Heart left ventricle (tissue), 16 donors: ENCODE results near the gene USP13. TPM values are rescaled to one million over a fixed set of nuclear protein-coding genes. Genes with fewer than 3 reads are reported as not detected.
"Not testable (repeated sequence)": the region's sequence is repeated elsewhere in the genome, so short reads cannot be mapped to it uniquely, and the experiment has no call there.

ENCODE experiments used
- ATAC-seq, 4 donors: fragments of 200-7000 bp; cut with Tn5 transposase; one replicate each; pipeline ENCODE4 v1.9.1; 2020 to 2022; ENCODE audit warnings: moderate library complexity in 4 of 4, mild to moderate bottlenecking in 3 of 4, moderate number of reproducible peaks in 1 of 4
- DNase-seq, 5 donors: peaks; one replicate each; pipeline ENCODE4 v3.0.0-alpha.2; 2020
- H3K27ac ChIP-seq, 12 donors: fragments of 200-600 bp; sonication (generic) in 4 of 12; one replicate each; pipeline versions ENCODE4 v1.5.0 to v1.8.0; 2016 to 2022; ENCODE audit warnings: mild to moderate bottlenecking in 2 of 12
- H3K27me3 ChIP-seq, 9 donors: fragments of 200-600 bp; sonication (generic) in 2 of 9; one replicate each; pipeline versions ENCODE4 v1.5.1 to v1.8.0; 2016 to 2022; ENCODE audit warnings: mild to moderate bottlenecking in 3 of 9
- H3K36me3 ChIP-seq, 9 donors: fragments of 200-600 bp; sonication (generic) in 2 of 9; one replicate each; pipeline versions ENCODE4 v1.5.0 to v1.8.0; 2018 to 2022; ENCODE audit warnings: mild to moderate bottlenecking in 2 of 9
- H3K4me1 ChIP-seq, 12 donors: fragments of 200-600 bp; sonication (generic) in 4 of 12; one replicate each; pipeline versions ENCODE4 v1.5.0 to v1.8.0; 2016 to 2022; ENCODE audit warnings: mild to moderate bottlenecking in 3 of 12
- H3K4me3 ChIP-seq, 12 donors: fragments of 200-600 bp; sonication (generic) in 4 of 12; one replicate each; pipeline versions ENCODE4 v1.5.0 to v1.8.0; 2017 to 2022; ENCODE audit warnings: mild to moderate bottlenecking in 9 of 12, moderate library complexity in 4 of 12
- H3K9me3 ChIP-seq, 12 donors: fragments of 200-600 bp; sonication (generic) in 4 of 12; one replicate each; pipeline versions ENCODE4 v1.5.0 to v1.8.0; 2016 to 2022; ENCODE audit warnings: mild to moderate bottlenecking in 1 of 12
- CTCF ChIP-seq, 12 donors: fragments of 200-600 bp; sonication (generic) in 4 of 12; IDR thresholded peaks; one replicate each; pipeline versions ENCODE4 v1.5.0 to v1.8.0; 2018 to 2022; ENCODE audit warnings: antibody characterized with exemption in 12 of 12, mild to moderate bottlenecking in 5 of 12
- POLR2A ChIP-seq, 2 donors: fragments of 450-650 bp; IDR thresholded peaks; one replicate each; pipeline ENCODE4 v1.6.1; 2017; ENCODE audit warnings: antibody characterized with exemption in 2 of 2, mild to moderate bottlenecking in 2 of 2, moderate library complexity in 2 of 2
- WGBS, 4 donors: extraction: QIAGEN DNeasy Blood & Tissue Kit in 2 of 4; methylation state at CpG; one replicate each; pipeline versions ENCODE4 v1.1.5 to v1.1.7; 2013 to 2018; 5-methylcytosine and 5-hydroxymethylcytosine counted together
- intact Hi-C, 10 donors: fragments of 100-400 bp; cut with DNase I; formaldehyde crosslinking; loops; one replicate each; pipeline versions ENCODE4 v1.11.1 to v1.14.2; 2022
- polyA plus RNA-seq, 2 donors: library from polyadenylated mRNA; stranded (reverse); fragments of 200-250 nt; gene quantifications; one replicate each; pipeline ENCODE4 v1.2.3, GENCODE V29; 2013
- total RNA-seq, 9 donors: library from RNA; depleted of rRNA in 2 of 9; stranded (reverse); fragments of >200 nt in 2 of 9; fragmentation: NEBNext Ultra II Directional in 3 of 9; extraction: Animal tissue kit (Norgen Biotek cat#: 25700) in 3 of 9; gene quantifications; one replicate each; pipeline versions ENCODE4 v1.1.0 to v1.2.4, GENCODE V29; 2016 to 2023
- donor health status: ischemic (EF 13 %, LVEDD 7.1; RV severe dilation, severe dysfunction).
- donor health status: healthy with polysubstance abuse.
- donor health status: DM: no; HTN: yes; CAD: no.
- donor health status: DM: no; HTN: no; CAD: no.
- donor health status: ischemic (EF 25% LVEDD 6.9; RV normal size, moderate dysfunction).
- donor health status: ischemic (EF 25% LVEDD 5.7; RV mildly dilated, moderate dysfunction).
- donor health status: healthy.
- donor health status: DM: yes; HTN: yes; CAD: no.
- donor health status: ischemic (EF 35%, LVEDD 5.7; RV mildly dilated, moderate dysfunction).
- donor health status: nonischemic (EF 11% LVEDD 7.7; RV severe dilation, severe dysfunction).
- donor health status: DM: yes; HTN: yes; CAD: no.
- donor health status: PGD.
- donor health status: ischemic (EF 29% LVEDD 5.4; RV normal size, mild dysfunction).
- donor health status: nonischemic (EF 23%, LVEDD 6.1; RV moderate dilation, normal function).

Gene USP13
- total and polyA plus RNA-seq, 11 donors, result 29.2 to 287 (median 137) TPM

- Histone ChIP-seq H3K4me1 (peaks cover 0 to 62% (median 14%) of the 10 kb centered on the region in 12 donors), H3K4me3 (no peak overlapping the region), H3K9me3 (no peaks in the 10 kb centered on the region), H3K36me3 (no peaks in the 10 kb centered on the region), H3K27me3 (no peaks in the 10 kb centered on the region), H3K27ac (no peak overlapping the region)
- intact Hi-C loops, result no loop called here
- 94 to 97% (median 96%) methylated on average over 5 of the region's 5 CpGs for WGBS, 4 donors
- ATAC-seq (no peak), DNase-seq (no peak)
- TF ChIP-seq CTCF (IDR thresholded peaks at IDR 0.05) (no peak), POLR2A (IDR thresholded peaks at IDR 0.05) (no peak)
Observed at GRCh38 chr3:179676081-179676480, 23.2 kb downstream of the USP13 start.

- peak; percentile 58 to 75 (median 68) for ATAC-seq
- peak in 1 of 5 donors; percentile 49 for DNase-seq
- Histone ChIP-seq H3K27me3 (no peaks in the 10 kb centered on the region), H3K36me3 (no peaks in the 10 kb centered on the region), H3K9me3 (no peaks in the 10 kb centered on the region), H3K4me3 (no peak overlapping the region), H3K4me1 (peaks cover 0 to 61% (median 13%) of the 10 kb centered on the region in 12 donors), H3K27ac (peak overlapping the region in 9 of 12 donors; percentile 2 to 53 (median 28))
- WGBS, 4 donors, result 35 to 49% (median 45%) methylated on average over 2 of the region's 2 CpGs
- TF ChIP-seq CTCF (IDR thresholded peaks at IDR 0.05), result no peak
- no peak for TF ChIP-seq POLR2A (IDR thresholded peaks at IDR 0.05)
- intact Hi-C loops, result no loop called here
Observed at GRCh38 chr3:179677884-179678283, 25.0 kb downstream of the USP13 start.

- peaks cover 0 to 12% (median 4%) of the 10 kb centered on the region in 9 donors for H3K36me3 ChIP-seq
- peaks cover 0 to 51% (median 9%) of the 10 kb centered on the region in 12 donors for H3K4me1 ChIP-seq
- TF ChIP-seq POLR2A (IDR thresholded peaks at IDR 0.05) (no peak), CTCF (IDR thresholded peaks at IDR 0.05) (no peak)
- DNase-seq (no peak), ATAC-seq (peak; percentile 9 to 41 (median 30))
- no peaks in the 10 kb centered on the region for H3K9me3 ChIP-seq
- intact Hi-C loops, result loop anchor here in 1 of 10 donors (1.0 kb wide), 1 partner anchor 27 kb away; no protein-coding TSS in a partner anchor
- peak overlapping the region in 8 of 12 donors; percentile 0 to 43 (median 18) for H3K4me3 ChIP-seq
- H3K27me3 ChIP-seq, result no peaks in the 10 kb centered on the region
- H3K27ac ChIP-seq, result peak overlapping the region; percentile 15 to 70 (median 48)
- WGBS, 4 donors, result 39 to 48% (median 46%) methylated on average over 21 of the region's 21 CpGs
Observed at GRCh38 chr3:179681492-179682263, 28.8 kb downstream of the USP13 start.

- peak overlapping the region in 5 of 12 donors; percentile 3 to 70 (median 38) for H3K27ac ChIP-seq
- no peak overlapping the region for H3K4me3 ChIP-seq
- H3K4me1 ChIP-seq, result peaks cover 0 to 51% (median 9%) of the 10 kb centered on the region in 12 donors
- intact Hi-C loops, result no loop called here
- H3K9me3 ChIP-seq, result no peaks in the 10 kb centered on the region
- H3K36me3 ChIP-seq, result peaks cover 0 to 17% (median 4%) of the 10 kb centered on the region in 9 donors
- no peak for TF ChIP-seq POLR2A (IDR thresholded peaks at IDR 0.05)
- no peak for TF ChIP-seq CTCF (IDR thresholded peaks at IDR 0.05)
- 36 to 42% (median 40%) methylated on average over 4 of the region's 4 CpGs for WGBS, 4 donors
- no peak for DNase-seq
- no peak for ATAC-seq
- no peaks in the 10 kb centered on the region for H3K27me3 ChIP-seq
Observed at GRCh38 chr3:179682426-179683080, 29.7 kb downstream of the USP13 start.

- DNase-seq, H3K27me3 ChIP-seq, H3K4me3 ChIP-seq, H3K9me3 ChIP-seq, ATAC-seq, intact Hi-C loops: not testable (repeated sequence)
- 62 to 65% (median 64%) methylated on average over 5 of the region's 5 CpGs for WGBS, 4 donors
- Histone ChIP-seq H3K4me1 (peaks cover 0 to 44% (median 9%) of the 10 kb centered on the region in 12 donors), H3K36me3 (peaks cover 0 to 19% (median 4%) of the 10 kb centered on the region in 9 donors), H3K27ac (peak overlapping the region in 3 of 12 donors; percentile 3 to 19 (median 8))
Observed at GRCh38 chr3:179683286-179683685, 30.4 kb downstream of the USP13 start.
